ENCODE data around the gene UAP1.

The UAP1 gene

DNA sequence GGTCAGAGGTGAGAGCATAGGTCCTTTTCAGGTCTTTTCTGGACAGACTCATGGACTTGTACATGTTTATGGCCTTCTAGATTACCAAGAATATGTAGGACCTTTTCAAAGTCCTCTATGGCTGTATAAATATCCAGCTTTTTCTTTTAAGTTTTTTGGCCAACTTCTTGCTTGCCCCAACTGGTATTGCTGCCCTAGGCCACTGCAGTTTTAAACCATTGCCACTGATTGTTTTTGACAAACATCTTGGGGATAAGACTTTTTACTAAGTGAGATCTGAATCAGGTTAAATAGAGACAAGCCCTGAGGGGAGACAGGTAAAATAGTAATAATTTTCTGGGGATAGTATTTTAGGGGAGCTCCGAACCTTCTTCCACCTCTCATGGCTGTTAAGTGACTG lies 56.0 kb downstream of the UAP1 start:
- DNase-seq = no peak

- no peak for DNase-seq
These were observed 57.6 kb downstream of the UAP1 start for GRCh38 chr1:162619076-162619475.

DNA sequence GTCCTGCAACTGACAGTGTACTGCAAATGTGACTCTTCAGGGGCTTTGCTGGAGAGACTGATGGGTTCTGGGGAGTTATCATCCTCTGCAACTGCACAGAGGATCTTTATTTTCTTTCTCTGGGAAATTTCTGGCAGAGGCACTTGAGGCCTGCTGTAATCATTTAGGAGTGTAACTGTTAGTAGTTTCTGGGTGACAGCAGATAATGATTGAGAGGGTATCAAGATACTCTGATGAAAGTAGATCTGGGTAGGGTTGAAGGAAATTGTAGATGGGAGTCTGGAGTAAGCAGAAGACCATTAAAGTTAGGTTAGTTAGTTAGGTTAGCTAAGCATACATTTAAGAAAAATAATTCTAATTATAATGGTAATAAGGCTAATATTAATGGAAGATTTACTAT lies 59.7 kb downstream of the UAP1 start:
- DNase-seq = no peak

GRCh38 chr1:162625679-162626078 lies 64.2 kb downstream of the UAP1 start:
- DNase-seq = no peak

- DNase-seq = no peak
These were observed 64.6 kb downstream of the UAP1 start for GRCh38 chr1:162626094-162626493.

DNA sequence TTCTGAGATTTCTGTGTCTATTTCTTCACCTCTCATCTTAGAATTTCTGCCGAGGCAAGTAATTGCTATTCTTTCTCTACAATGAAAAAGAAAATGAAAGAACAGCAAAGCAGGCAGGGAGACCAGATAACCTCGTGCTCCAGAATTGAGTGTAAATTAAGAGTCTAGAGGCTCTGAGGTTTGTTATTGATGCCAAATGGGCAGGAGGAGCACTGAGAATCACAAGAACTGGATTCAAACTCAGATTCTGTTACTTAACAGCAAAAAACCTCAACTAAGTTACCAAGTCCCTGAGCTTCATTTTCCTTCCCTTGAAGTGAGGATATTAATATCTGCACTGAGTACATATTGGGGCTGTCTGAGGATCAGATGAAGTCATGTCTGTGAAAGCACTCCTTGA lies 65.2 kb downstream of the UAP1 start:
- no peak for DNase-seq

DNA sequence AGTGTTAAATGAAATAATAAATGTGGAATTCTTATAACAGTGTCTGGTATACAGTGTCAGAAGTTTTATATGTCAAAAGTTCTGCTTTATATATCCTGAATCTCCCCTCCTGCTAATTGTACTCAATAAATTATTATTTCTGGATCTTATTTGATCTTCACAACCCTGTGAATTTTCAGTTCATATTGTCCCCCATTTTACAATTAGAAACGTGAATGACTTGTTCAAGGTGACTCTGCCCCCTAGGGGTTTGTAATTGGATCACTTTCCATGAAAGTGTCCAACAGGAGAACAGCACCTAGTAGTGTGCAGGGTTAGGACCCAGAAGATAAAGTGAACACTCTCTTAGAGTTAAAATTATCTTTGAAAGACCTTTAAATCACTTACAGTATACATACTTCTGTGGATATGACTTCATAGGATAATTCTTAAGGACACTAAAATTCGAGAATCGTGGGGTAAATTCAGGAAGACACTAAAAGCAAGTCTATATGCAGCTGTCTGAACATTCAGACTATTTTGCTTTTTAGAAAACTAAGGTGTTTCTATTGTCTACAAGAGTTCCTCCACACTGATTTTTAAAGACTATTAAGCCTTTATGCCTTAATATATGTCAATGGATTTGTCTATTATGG lies 66.3 kb downstream of the UAP1 start:
- DNase-seq = peak in 1 of 6 experiments; percentile 1

DNA sequence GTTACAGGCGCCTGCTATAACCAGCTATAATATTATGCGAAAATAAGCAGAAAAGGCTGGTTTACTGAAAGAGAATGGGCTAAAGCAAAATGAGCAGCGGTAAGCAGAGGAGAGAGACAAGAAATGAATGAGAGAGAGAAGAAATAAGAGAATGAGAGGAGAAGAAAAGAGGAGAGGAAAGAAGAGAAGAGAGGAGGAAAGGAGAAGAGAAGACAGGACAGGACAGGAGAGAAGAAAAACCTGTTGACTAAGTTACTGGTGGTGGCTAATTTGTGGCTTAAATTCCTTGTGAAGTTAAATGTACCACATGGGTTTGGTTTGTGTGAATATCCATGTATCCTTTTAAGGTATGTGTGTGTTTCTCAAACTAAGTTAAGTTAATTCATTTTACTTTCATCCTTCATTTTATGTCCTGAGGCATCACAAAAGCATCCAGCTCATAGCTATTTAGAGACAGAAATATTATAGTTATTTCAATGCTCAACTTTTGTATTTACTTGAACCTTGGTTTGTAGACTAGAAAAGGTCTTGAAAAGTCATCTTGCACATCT lies 67.6 kb downstream of the UAP1 start:
- no peak for DNase-seq

DNA sequence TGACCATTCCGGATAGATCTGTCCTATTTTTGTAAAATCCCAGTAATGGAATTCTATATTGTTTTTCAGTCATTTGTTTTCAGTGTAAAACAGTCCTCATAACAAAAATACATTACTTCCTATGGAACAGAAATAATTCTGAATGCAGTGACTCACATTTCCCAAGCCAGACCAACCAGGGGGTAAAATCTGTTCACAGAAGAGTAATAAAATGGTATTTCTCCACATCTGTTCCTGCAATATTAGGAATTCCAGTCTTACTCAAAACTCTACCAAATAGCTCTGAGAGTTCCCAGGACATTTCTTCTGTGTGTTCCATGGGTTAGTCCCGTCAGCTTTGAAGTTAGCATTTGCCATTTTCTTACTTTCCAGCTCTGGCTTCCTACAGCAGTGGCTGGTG lies 68.1 kb downstream of the UAP1 start:
- no peak for DNase-seq

DNA sequence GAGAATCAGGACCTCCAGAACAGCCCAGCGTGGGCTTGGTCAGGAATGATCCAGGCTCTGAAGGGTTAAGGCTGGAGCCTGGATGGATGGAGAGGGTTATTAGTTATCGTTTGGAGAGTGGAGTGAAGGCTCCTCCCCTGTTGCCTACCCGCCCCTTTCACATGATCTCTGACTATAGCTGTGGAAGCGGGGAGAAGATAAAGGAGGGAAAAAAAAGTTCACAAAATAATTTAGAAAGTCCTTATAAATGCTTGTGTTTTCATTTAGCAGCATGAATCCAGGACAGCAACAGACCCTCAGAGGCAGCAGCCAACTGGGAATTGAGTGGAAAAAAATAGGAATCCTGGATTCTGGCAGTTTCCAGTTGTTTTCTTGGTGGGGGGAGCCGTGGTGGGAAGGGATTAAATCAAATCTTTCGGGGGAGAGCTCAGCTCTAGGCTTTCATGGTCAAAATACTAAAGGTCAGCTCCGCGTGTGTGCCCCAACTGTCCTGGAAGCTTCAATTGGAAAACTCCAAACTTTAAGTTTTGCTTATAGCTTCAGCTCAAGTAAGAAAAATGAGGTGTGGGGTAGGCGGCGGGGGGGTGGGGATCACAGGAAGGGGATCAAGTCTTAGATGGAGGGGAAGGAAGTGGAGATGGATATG lies 70.1 kb downstream of the UAP1 start:
- no peak for DNase-seq

DNA sequence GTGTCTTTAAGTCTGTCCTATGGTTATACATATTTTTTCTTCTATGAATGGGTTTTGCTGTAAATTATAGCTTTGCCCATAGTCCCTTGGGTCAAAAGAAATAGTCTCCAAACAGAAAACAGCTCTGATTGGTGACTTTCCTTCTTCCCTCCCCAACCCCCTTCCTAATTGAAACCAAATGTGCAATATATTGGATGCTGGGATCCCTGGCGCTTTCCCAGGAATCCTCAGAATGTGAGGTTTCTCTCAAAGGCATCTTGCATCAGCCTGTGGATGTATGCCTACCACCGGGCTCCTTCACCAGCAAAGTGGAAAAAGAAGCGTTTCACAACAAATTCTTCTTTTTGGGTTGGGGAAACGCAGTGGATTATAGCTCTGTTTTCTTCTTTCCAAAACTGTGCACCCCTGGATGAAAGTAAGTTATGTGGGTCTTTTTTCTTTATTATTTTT lies 70.7 kb downstream of the UAP1 start, which contains the start of gene DDR2:
Gene DDR2, plus strand, starts transcription at position 248 of the 450 bp plus-strand sequence. CDS start 86,600 bp downstream, outside the sequence.
- no peak for DNase-seq

DNA sequence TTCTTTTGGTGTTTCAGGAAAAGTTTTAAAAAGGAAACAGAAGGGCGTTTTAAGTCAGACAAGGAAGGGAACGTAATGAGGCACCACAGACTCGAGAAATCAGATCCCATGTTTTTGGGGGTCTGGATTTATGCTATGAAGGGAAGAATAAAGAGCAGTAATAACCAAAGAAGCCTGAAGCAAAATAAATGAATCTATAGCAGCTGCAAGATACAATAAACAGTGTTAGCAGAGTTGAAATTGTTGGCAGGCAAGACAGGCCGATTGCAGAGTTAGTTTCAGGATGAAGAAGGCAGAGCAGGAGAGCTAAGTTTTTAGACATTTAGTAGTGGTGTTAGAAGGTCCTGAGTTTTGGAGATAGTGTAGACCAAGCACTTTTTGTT lies 71.2 kb downstream of the UAP1 start:
- no peak for DNase-seq

DNA sequence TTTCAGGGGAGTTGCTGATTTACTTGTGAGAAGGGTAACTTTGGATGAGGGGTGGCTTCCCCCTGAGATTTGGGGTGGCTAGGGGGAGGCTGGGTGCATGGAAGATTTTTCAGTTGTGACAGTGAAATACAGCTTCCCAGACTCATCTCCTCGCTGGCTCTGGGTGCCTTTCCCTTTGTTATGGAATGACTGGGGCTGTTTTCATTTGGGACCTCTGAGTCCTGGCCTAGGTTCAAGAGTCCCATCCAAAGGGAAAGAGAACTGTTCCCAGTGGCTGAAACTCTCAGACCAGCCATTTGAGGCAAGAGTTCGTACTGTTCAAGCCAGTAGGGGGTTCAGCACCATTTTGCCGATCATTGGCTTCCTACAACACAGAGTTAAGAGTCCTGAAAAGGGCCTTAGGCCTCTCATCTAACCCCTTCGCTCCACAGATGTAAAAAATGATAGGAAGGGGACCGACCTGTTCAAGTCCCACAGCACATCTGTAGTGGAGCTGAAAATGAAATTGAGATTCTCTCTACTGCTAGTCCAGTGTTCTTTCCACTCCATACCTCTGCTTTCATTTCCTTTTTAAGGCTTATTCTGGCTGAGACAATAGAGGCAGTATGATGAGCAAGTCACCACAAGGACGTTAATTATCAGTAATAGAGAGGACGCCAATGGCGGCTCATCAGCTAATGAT lies 71.7 kb downstream of the UAP1 start:
- DNase-seq = no peak

DNA sequence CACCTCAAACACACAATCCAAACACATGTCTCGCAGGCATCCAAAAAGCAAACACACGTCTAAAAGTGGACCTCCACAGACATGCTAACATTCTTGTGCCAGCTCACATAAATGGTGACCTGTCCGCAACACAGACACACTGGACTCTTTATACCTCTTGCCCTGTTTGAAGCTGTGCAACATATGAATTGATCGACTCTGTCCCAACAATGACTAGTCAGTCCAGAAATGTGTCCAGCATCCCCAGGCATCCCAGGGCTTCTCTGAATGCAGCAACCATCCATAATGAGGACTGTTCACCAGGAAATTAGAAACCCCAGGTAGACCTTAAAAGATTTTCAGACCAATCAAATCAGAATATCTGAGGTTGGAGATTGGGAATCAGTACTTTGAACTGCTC lies 73.9 kb downstream of the UAP1 start:
- DNase-seq = no peak

- DNase-seq = no peak
These were observed 78.2 kb downstream of the UAP1 start for GRCh38 chr1:162639718-162640117.

- no peak for DNase-seq
These were observed 79.6 kb downstream of the UAP1 start for GRCh38 chr1:162641114-162641513.

- no peak for DNase-seq
These were observed 83.4 kb downstream of the UAP1 start for GRCh38 chr1:162644986-162645314.

- no peak for DNase-seq
These were observed 84.1 kb downstream of the UAP1 start for GRCh38 chr1:162645666-162646065.

DNA sequence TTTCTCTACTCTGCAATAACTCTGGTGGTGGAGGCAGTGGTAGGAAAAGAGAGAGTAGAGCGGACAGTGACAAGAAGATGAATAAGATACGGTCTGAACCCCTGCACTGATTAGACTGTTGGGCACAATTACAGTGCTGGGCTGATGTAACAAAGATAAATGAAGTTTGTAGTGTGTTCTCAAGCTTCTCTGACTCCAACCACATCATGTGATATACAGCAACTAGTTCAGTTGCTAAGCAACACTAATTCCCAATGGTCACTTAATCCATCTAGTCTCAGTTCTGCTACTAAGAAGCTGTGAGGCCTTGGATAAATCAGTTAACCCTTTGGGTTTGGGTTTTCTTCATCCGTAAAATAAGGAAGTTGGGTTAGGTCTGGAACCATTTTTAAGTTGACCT lies 88.1 kb downstream of the UAP1 start:
- DNase-seq = no peak
